Mesenchymal stem cell (in vitro differentiated cells and primary cell): ENCODE measurements around the gene FIGNL2.

Experiments
- DNase-seq: peaks from one replicate; pipeline ENCODE4 v3.0.0-alpha.2; 2013
- H2AFZ ChIP-seq: one replicate; pipeline ENCODE4 v1.6.1; 2013; ENCODE audit warnings: low read depth, mild to moderate bottlenecking, control low read depth, inconsistent platforms, low read length, moderate library complexity
- H2AK5ac ChIP-seq: 2 replicates; pipeline ENCODE4 v1.6.1; 2013; ENCODE audit warnings: low read length, moderate library complexity, mild to moderate bottlenecking, inconsistent platforms; ENCODE audit not compliant: severe bottlenecking
- H2BK120ac ChIP-seq: one replicate; pipeline ENCODE4 v1.6.1; 2013; ENCODE audit warnings: low read depth, mild to moderate bottlenecking, inconsistent platforms, low read length, moderate library complexity
- H2BK12ac ChIP-seq, 2 experiments: one replicate each; pipeline ENCODE4 v1.6.1; 2013; ENCODE audit warnings: inconsistent platforms in 2 of 2, low read length in 2 of 2, mild to moderate bottlenecking in 2 of 2, moderate library complexity in 2 of 2, control low read depth in 1 of 2
- H2BK15ac ChIP-seq: one replicate; pipeline ENCODE4 v1.6.1; 2013; ENCODE audit warnings: mild to moderate bottlenecking, low read depth, inconsistent platforms; ENCODE audit not compliant: poor library complexity, severe bottlenecking
- H2BK5ac ChIP-seq: 2 replicates; pipeline ENCODE4 v1.6.1; 2013; ENCODE audit warnings: low read depth, mild to moderate bottlenecking, low read length, control low read depth, inconsistent platforms; ENCODE audit not compliant: poor library complexity, severe bottlenecking
- H3K14ac ChIP-seq, 2 experiments: one replicate each; pipeline ENCODE4 v1.6.1; 2013; ENCODE audit warnings: inconsistent platforms in 2 of 2, low read length in 2 of 2, control low read depth in 1 of 2, mild to moderate bottlenecking in 1 of 2, moderate library complexity in 1 of 2
- H3K18ac ChIP-seq, 2 experiments: one replicate each; pipeline ENCODE4 v1.6.1; 2013; ENCODE audit warnings: inconsistent platforms in 2 of 2, low read length in 2 of 2, control low read depth in 1 of 2, low read depth in 1 of 2, mild to moderate bottlenecking in 1 of 2
- H3K23ac ChIP-seq, 2 experiments: one replicate each; pipeline ENCODE4 v1.6.1; 2013; ENCODE audit warnings: inconsistent platforms in 2 of 2, low read length in 2 of 2, mild to moderate bottlenecking in 2 of 2, moderate library complexity in 2 of 2, control low read depth in 1 of 2
- H3K27ac ChIP-seq: 2 replicates; pipeline ENCODE4 v1.5.1; 2013; ENCODE audit warnings: mild to moderate bottlenecking, moderate library complexity, low read length, control low read depth, inconsistent platforms; ENCODE audit not compliant: poor library complexity, severe bottlenecking
- H3K27me3 ChIP-seq, 2 experiments: 2 replicates each; pipeline versions ENCODE4 v1.6.1 to v1.7.0; 2013; ENCODE audit warnings: low read length in 2 of 2, mild to moderate bottlenecking in 2 of 2, moderate library complexity in 2 of 2, control low read depth in 1 of 2, inconsistent platforms in 1 of 2; ENCODE audit not compliant: control insufficient read depth in 1 of 2, insufficient read depth in 1 of 2
- H3K36me3 ChIP-seq, 2 experiments: 2 replicates each; pipeline versions ENCODE4 v1.6.1 to v1.7.0; 2013; ENCODE audit warnings: low read length in 2 of 2, control low read depth in 1 of 2, inconsistent platforms in 1 of 2, low read depth in 1 of 2, mild to moderate bottlenecking in 1 of 2; ENCODE audit not compliant: insufficient read depth in 2 of 2, control insufficient read depth in 1 of 2
- H3K4ac ChIP-seq, 2 experiments: one replicate each; pipeline ENCODE4 v1.6.1; 2013; ENCODE audit warnings: inconsistent platforms in 2 of 2, low read length in 2 of 2, mild to moderate bottlenecking in 2 of 2, moderate library complexity in 2 of 2, control low read depth in 1 of 2, low read depth in 1 of 2
- H3K4me1 ChIP-seq: 2 replicates; pipeline ENCODE4 v1.6.1; 2013; ENCODE audit warnings: low read depth, low read length, control low read depth; ENCODE audit not compliant: control insufficient read depth, insufficient read depth
- H3K4me2 ChIP-seq: 2 replicates; pipeline ENCODE4 v1.6.1; 2013; ENCODE audit warnings: low read length, mild to moderate bottlenecking, inconsistent platforms; ENCODE audit not compliant: poor library complexity, severe bottlenecking
- H3K4me3 ChIP-seq, 2 experiments: 2 replicates each; pipeline versions ENCODE4 v1.5.1 to v1.7.0; 2013; ENCODE audit warnings: low read length in 2 of 2, mild to moderate bottlenecking in 2 of 2, control low read depth in 1 of 2, low read depth in 1 of 2; ENCODE audit not compliant: insufficient read depth in 1 of 2
- H3K79me1 ChIP-seq: replicated peaks from 2 replicates; pipeline ENCODE4 v1.6.1; 2013; ENCODE audit warnings: mild to moderate bottlenecking, control low read depth, low read length, inconsistent platforms; ENCODE audit not compliant: poor library complexity, severe bottlenecking
- H3K9ac ChIP-seq: 2 replicates; pipeline ENCODE4 v1.7.0; 2013; ENCODE audit warnings: mild to moderate bottlenecking, low read length, moderate library complexity
- H3K9me3 ChIP-seq: 2 replicates; pipeline ENCODE4 v1.7.0; 2013; ENCODE audit warnings: mild to moderate bottlenecking, low read length; ENCODE audit not compliant: control insufficient read depth
- H4K8ac ChIP-seq: one replicate; pipeline ENCODE4 v1.6.1; 2013; ENCODE audit warnings: inconsistent platforms, mild to moderate bottlenecking, low read length, moderate library complexity
- H4K91ac ChIP-seq: one replicate; pipeline ENCODE4 v1.6.1; 2013; ENCODE audit warnings: mild to moderate bottlenecking, low read length, inconsistent platforms
- WGBS: methylation state at CpG from one replicate; pipeline ENCODE4 v1.1.7; 2013; ENCODE audit warnings: mixed read lengths; 5-methylcytosine and 5-hydroxymethylcytosine counted together

The FIGNL2 gene

DNA sequence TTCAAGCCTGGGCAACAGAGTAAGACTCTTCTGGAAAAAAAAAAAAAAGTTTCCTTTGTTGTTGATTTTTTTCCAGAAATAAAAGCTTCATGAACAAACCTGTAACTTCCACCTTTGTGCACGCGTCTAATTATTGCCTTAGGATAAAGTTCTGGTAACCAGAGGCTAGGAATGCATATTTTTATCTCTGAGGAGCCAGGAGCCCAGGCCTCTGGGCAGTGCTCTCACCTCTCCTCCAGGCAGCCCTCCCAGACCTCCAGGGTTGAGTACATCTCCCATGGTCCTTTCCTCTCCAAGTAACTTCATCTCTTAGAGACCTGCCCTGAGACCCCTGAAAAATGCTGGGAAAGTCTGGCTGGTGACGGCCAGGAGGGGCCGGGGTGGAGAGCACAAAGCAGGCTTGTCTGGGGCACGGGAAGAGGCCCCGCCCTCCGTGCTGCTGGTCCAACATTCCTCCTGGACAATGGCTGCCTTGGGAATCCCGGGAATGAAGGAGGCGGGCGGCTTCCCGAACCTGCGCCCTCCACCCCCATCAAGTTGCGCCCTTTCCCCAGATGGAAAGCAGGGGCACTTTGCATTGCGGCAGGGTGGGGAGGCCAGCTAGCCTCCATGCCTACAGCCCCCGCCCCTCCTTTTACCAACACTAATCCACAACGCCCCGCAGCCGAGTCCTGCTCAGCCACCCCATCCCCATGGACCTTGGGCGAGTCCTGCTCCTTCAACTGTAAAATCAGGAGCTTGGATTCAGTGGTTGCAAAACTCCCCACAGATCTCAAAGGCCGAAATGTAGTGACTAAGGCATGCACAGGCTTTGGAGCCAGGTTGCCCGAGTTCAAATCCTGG, 7.3 kb upstream of the FIGNL2 start:
- Histone ChIP-seq H4K8ac (peak overlapping the region; percentile 12), H2AFZ (peak overlapping the region; percentile 19), H3K23ac (no peak overlapping the region), H3K4me3 (peak overlapping the region; percentile 39 to 46), H2BK5ac (no peak overlapping the region), H2BK12ac (no peak overlapping the region), H2BK120ac (peak overlapping the region; percentile 45), H3K36me3 (no peaks in the 10 kb centered on the region), H4K91ac (no peak overlapping the region), H3K27ac (no peak overlapping the region), H3K4me2 (peak overlapping the region; percentile 44), H3K4ac (peak overlapping the region in 1 of 2 experiments; percentile 24), H2AK5ac (no peak overlapping the region), H3K18ac (peak overlapping the region; percentile 34 to 57), H3K9ac (peak overlapping the region; percentile 54), H3K14ac (no peak overlapping the region), H2BK15ac (no peak overlapping the region), H3K27me3 (peaks cover 3 to 26% of the 10 kb centered on the region in 2 experiments), H3K9me3 (no peaks in the 10 kb centered on the region), H3K4me1 (peaks cover 13% of the 10 kb centered on the region), H3K79me1 (no peaks in the 10 kb centered on the region)
- 15% methylated on average over 21 of the region's 21 CpGs for WGBS
- DNase-seq, result peak; percentile 40

DNA sequence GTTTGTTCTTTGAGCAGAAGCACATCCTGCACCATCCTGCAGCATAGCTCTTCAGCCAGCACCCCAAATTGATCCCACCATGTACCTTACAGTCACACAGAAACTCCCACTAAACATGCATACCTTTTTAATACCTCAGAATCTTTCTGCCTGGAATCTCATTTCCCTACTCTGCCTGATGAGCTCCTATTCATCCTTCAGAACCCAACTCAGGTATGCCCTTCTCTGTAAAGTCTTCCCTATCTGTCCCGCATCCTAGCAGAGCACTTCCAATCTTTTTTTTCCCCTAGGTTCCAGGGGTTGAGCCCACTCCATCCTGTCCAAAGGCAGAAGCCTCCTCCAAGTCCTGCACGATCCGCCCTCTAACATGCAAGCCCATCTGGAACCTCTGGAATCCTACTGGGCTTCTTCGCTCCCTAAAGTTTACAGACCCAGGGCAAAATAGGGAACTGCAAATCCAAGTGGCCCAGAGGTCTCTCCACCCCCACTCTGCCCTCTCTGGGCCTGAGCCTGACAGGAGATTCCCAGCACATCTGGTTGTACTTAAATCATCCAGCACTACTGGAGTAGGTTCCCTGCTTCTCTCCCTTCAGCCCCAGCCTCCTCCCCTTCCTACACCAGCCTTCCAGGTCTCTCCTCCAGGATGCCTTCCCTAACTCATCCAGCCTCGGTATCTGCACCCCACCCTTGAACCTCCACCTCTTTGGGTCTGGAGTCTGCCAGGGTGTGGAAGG, 4.1 kb upstream of the FIGNL2 start:
- H3K27me3 ChIP-seq, result peaks cover 8 to 44% of the 10 kb centered on the region in 2 experiments
- 79% methylated on average over 4 of the region's 5 CpGs for WGBS
- no peak overlapping the region for H3K9ac ChIP-seq
- H3K27ac ChIP-seq, result no peak overlapping the region
- no peak overlapping the region for H2BK15ac ChIP-seq
- H4K8ac ChIP-seq, result no peak overlapping the region
- peak overlapping the region in 1 of 2 experiments; percentile 38 for H2BK12ac ChIP-seq
- no peak overlapping the region for H3K4ac ChIP-seq
- no peak overlapping the region for H2BK5ac ChIP-seq
- no peaks in the 10 kb centered on the region for H3K36me3 ChIP-seq
- H2AFZ ChIP-seq, result no peak overlapping the region
- no peak overlapping the region for H2AK5ac ChIP-seq
- H3K79me1 ChIP-seq, result no peaks in the 10 kb centered on the region
- no peak overlapping the region for H3K18ac ChIP-seq
- peak overlapping the region in 1 of 2 experiments; percentile 57 for H3K14ac ChIP-seq
- H3K4me2 ChIP-seq, result no peak overlapping the region
- no peak overlapping the region for H2BK120ac ChIP-seq
- H3K4me1 ChIP-seq, result peaks cover 26% of the 10 kb centered on the region
- H3K4me3 ChIP-seq, result no peak overlapping the region
- H3K23ac ChIP-seq, result peak overlapping the region in 1 of 2 experiments; percentile 63
- no peaks in the 10 kb centered on the region for H3K9me3 ChIP-seq
- H4K91ac ChIP-seq, result no peak overlapping the region
- no peak for DNase-seq

DNA sequence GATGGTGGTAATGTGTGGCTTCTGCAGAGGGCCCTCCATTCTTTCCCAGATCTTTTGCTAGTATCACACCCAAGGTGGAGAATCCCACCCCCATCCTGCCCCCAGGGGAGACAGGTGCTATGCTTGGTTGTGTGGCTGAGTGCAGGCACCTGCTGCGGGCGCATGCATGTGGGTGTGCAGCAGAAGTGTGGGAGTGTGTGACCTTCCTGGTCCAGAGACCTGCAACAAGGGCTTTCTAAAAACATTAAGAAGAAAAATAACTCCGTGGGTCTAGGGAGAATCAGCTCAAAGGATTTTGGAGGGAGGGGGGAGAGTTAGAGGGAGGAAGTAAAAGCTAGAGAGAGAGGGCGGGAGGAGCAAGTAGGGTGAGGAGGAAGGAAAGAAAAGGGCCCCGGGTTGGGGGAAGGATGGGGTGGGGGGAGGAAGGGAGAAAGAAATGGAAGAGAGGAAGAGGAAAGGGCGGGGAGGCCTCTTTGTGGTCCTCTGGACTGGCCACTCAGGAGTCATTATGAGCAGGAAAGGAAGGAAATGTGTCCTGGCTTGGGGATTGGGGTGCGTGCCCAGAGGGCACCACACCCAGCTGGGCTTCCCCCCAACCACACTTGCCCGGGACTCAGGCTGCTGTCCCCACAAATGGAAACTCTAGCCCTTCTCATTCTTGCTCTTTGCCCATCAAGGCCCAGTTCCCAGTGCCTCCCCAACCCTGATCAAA, 3.1 kb upstream of the FIGNL2 start:
- no peak overlapping the region for H4K8ac ChIP-seq
- H3K4ac ChIP-seq, result no peak overlapping the region
- no peaks in the 10 kb centered on the region for H3K36me3 ChIP-seq
- no peak overlapping the region for H3K9ac ChIP-seq
- no peak overlapping the region for H2AFZ ChIP-seq
- H3K79me1 ChIP-seq, result no peaks in the 10 kb centered on the region
- H2BK15ac ChIP-seq, result no peak overlapping the region
- no peak overlapping the region for H3K14ac ChIP-seq
- H3K27ac ChIP-seq, result no peak overlapping the region
- H3K4me2 ChIP-seq, result no peak overlapping the region
- no peak for DNase-seq
- no peak overlapping the region for H2BK5ac ChIP-seq
- H3K9me3 ChIP-seq, result no peaks in the 10 kb centered on the region
- H3K4me3 ChIP-seq, result no peak overlapping the region
- no peak overlapping the region for H2AK5ac ChIP-seq
- peaks cover 12 to 54% of the 10 kb centered on the region in 2 experiments for H3K27me3 ChIP-seq
- H2BK12ac ChIP-seq, result no peak overlapping the region
- 84% methylated on average over 8 of the region's 8 CpGs for WGBS
- no peak overlapping the region for H3K18ac ChIP-seq
- H4K91ac ChIP-seq, result no peak overlapping the region
- no peak overlapping the region for H3K23ac ChIP-seq
- peaks cover 35% of the 10 kb centered on the region for H3K4me1 ChIP-seq
- H2BK120ac ChIP-seq, result no peak overlapping the region

DNA sequence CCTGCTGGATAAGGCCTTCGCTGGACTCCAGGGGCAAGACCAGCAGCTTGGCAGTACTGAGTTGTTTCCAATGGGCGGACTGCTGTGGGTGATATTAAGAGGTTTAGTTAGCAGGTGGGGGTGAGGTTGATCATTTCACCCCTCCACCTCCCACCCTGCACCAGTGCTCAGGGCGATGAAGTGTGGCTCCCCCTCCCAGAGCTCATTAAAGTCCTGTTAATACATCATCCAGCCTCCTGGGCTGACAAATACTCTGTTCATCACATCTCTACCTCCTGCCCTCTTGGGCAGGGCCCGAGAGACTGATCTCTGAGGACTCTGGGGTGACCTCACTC, 2.4 kb upstream of the FIGNL2 start:
- Histone ChIP-seq H3K4ac (no peak overlapping the region), H3K18ac (no peak overlapping the region), H2AFZ (no peak overlapping the region), H2AK5ac (no peak overlapping the region), H3K9ac (no peak overlapping the region), H3K4me3 (no peak overlapping the region), H3K4me2 (no peak overlapping the region), H3K9me3 (no peaks in the 10 kb centered on the region), H4K91ac (no peak overlapping the region), H2BK5ac (no peak overlapping the region), H2BK12ac (no peak overlapping the region), H3K27ac (no peak overlapping the region), H3K4me1 (peaks cover 34% of the 10 kb centered on the region), H2BK120ac (no peak overlapping the region), H3K14ac (no peak overlapping the region), H4K8ac (no peak overlapping the region), H3K36me3 (no peaks in the 10 kb centered on the region), H3K79me1 (no peaks in the 10 kb centered on the region), H3K23ac (no peak overlapping the region), H3K27me3 (peaks cover 18 to 61% of the 10 kb centered on the region in 2 experiments), H2BK15ac (no peak overlapping the region)
- WGBS, result 85% methylated on average over 4 of the region's 4 CpGs
- no peak for DNase-seq
